ENCODE results near the gene GPR146.

Gene GPR146

GRCh38 chr7:1078985-1079384 lies 34.6 kb downstream of the GPR146 start:
- Histone ChIP-seq H3K9me2 (replicated peaks; ENCODE audit: insufficient read depth, low read length) (no peaks in the 10 kb centered on the region), H2AFZ (ENCODE audit: low read length) (no peak overlapping the region), H3K4me2 (ENCODE audit: low read depth, low read length) (no peak overlapping the region), H3K36me3 (replicated peaks; ENCODE audit: insufficient read depth, low read length) (no peaks in the 10 kb centered on the region), H3F3A (ENCODE audit: insufficient read depth, low read length) (no peaks in the 10 kb centered on the region), H3K4me3 (ENCODE audit: low read length) (no peak overlapping the region), H3K27me3 (replicated peaks; ENCODE audit: insufficient read depth, low read length) (no peaks in the 10 kb centered on the region), H4K20me1 (ENCODE audit: insufficient read depth, low read length) (no peaks in the 10 kb centered on the region), H3K9ac (ENCODE audit: low read length) (no peak overlapping the region), H3K79me2 (ENCODE audit: low read length) (no peaks in the 10 kb centered on the region), H3K9me3 (replicated peaks; ENCODE audit: insufficient read depth, low read length) (no peaks in the 10 kb centered on the region), H3K4me1 (ENCODE audit: low read length) (no peaks in the 10 kb centered on the region), H3K27ac (ENCODE audit: low read length) (no peak overlapping the region)
- DNase-seq: no peak
- no peak for TF ChIP-seq EZH2 (optimal IDR thresholded peaks at IDR 0.05; ENCODE audit: low read depth, low read length)
- no peak for TF ChIP-seq EZH2phosphoT487 (IDR thresholded peaks at IDR 0.05; ENCODE audit: low read length)
- TF ChIP-seq CTCF (IDR thresholded peaks at IDR 0.05; ENCODE audit: low read length): no peak

GRCh38 chr7:1079546-1079945 lies 35.2 kb downstream of the GPR146 start:
- TF ChIP-seq EZH2phosphoT487 (IDR thresholded peaks at IDR 0.05; ENCODE audit: low read length) (no peak), EZH2 (optimal IDR thresholded peaks at IDR 0.05; ENCODE audit: low read depth, low read length) (no peak), CTCF (IDR thresholded peaks at IDR 0.05; ENCODE audit: low read length) (no peak)
- H3K4me3 ChIP-seq (ENCODE audit: low read length): no peak overlapping the region
- H3K4me2 ChIP-seq (ENCODE audit: low read depth, low read length): no peak overlapping the region
- H3K27me3 ChIP-seq (replicated peaks; ENCODE audit: insufficient read depth, low read length): no peaks in the 10 kb centered on the region
- H3K9me2 ChIP-seq (replicated peaks; ENCODE audit: insufficient read depth, low read length): no peaks in the 10 kb centered on the region
- no peaks in the 10 kb centered on the region for H3K4me1 ChIP-seq (ENCODE audit: low read length)
- no peaks in the 10 kb centered on the region for H3K79me2 ChIP-seq (ENCODE audit: low read length)
- no peaks in the 10 kb centered on the region for H3F3A ChIP-seq (ENCODE audit: insufficient read depth, low read length)
- H3K36me3 ChIP-seq (replicated peaks; ENCODE audit: insufficient read depth, low read length): no peaks in the 10 kb centered on the region
- H3K27ac ChIP-seq (ENCODE audit: low read length): no peak overlapping the region
- H4K20me1 ChIP-seq (ENCODE audit: insufficient read depth, low read length): no peaks in the 10 kb centered on the region
- H3K9me3 ChIP-seq (replicated peaks; ENCODE audit: insufficient read depth, low read length): no peaks in the 10 kb centered on the region
- no peak overlapping the region for H2AFZ ChIP-seq (ENCODE audit: low read length)
- DNase-seq: no peak
- H3K9ac ChIP-seq (ENCODE audit: low read length): no peak overlapping the region

- Histone ChIP-seq H3K9ac (ENCODE audit: low read length) (no peak overlapping the region), H3K27ac (ENCODE audit: low read length) (no peak overlapping the region), H3K4me1 (ENCODE audit: low read length) (no peaks in the 10 kb centered on the region), H3K9me2 (replicated peaks; ENCODE audit: insufficient read depth, low read length) (no peaks in the 10 kb centered on the region), H3K36me3 (replicated peaks; ENCODE audit: insufficient read depth, low read length) (no peaks in the 10 kb centered on the region), H3K4me3 (ENCODE audit: low read length) (no peak overlapping the region), H3F3A (ENCODE audit: insufficient read depth, low read length) (no peaks in the 10 kb centered on the region), H3K9me3 (replicated peaks; ENCODE audit: insufficient read depth, low read length) (no peaks in the 10 kb centered on the region), H4K20me1 (ENCODE audit: insufficient read depth, low read length) (no peaks in the 10 kb centered on the region), H3K27me3 (replicated peaks; ENCODE audit: insufficient read depth, low read length) (no peaks in the 10 kb centered on the region), H3K4me2 (ENCODE audit: low read depth, low read length) (no peak overlapping the region), H3K79me2 (ENCODE audit: low read length) (no peaks in the 10 kb centered on the region), H2AFZ (ENCODE audit: low read length) (no peak overlapping the region)
- TF ChIP-seq EZH2phosphoT487 (IDR thresholded peaks at IDR 0.05; ENCODE audit: low read length) (no peak), EZH2 (optimal IDR thresholded peaks at IDR 0.05; ENCODE audit: low read depth, low read length) (no peak), CTCF (IDR thresholded peaks at IDR 0.05; ENCODE audit: low read length) (no peak)
- DNase-seq: no peak
These were observed 36.0 kb downstream of the GPR146 start for GRCh38 chr7:1080252-1080920.

Data from MM.1S (cell line).